HG03520 (cell line): ENCODE measurements around the gene PGBD5.

Source experiments
- ATAC-seq: cut with Tn5 transposase; IDR thresholded peaks from one replicate; pipeline ENCODE4 v1.9.1; 2021; ENCODE audit warnings: mild to moderate bottlenecking, moderate library complexity; ENCODE audit not compliant: unreplicated experiment

Gene PGBD5

GRCh38 chr1:230267338-230268065, 158.6 kb downstream of the PGBD5 start:
- no peak for ATAC-seq

- ATAC-seq = no peak
These were observed 159.7 kb downstream of the PGBD5 start for GRCh38 chr1:230266456-230266855.

GRCh38 chr1:230265200-230266115, 160.7 kb downstream of the PGBD5 start:
- ATAC-seq = no peak
